HG03571 (cell line): Measurements from ENCODE around the gene CNTN5.

Experiments used
- ATAC-seq: cut with Tn5 transposase; IDR thresholded peaks from one replicate; pipeline ENCODE4 v1.9.1; 2021; ENCODE audit not compliant: unreplicated experiment

Gene CNTN5

GRCh38 chr11:99162819-99163218, 142.1 kb downstream of the CNTN5 start:
- ATAC-seq: no peak

GRCh38 chr11:99170591-99170990, 149.8 kb downstream of the CNTN5 start:
- no peak for ATAC-seq

GRCh38 chr11:99171330-99171729, 150.6 kb downstream of the CNTN5 start:
- ATAC-seq: no peak

- no peak for ATAC-seq
Measured at GRCh38 chr11:99176430-99176829, 155.7 kb downstream of the CNTN5 start.

- no peak for ATAC-seq
Measured at GRCh38 chr11:99177446-99177845, 156.7 kb downstream of the CNTN5 start.

- ATAC-seq: no peak
Measured at GRCh38 chr11:99184146-99184545, 163.4 kb downstream of the CNTN5 start.

GRCh38 chr11:99188221-99188620, 167.5 kb downstream of the CNTN5 start:
- ATAC-seq: no peak

- no peak for ATAC-seq
Measured at GRCh38 chr11:99192716-99193115, 172.0 kb downstream of the CNTN5 start.

- no peak for ATAC-seq
Measured at GRCh38 chr11:99197477-99197876, 176.7 kb downstream of the CNTN5 start.

- ATAC-seq: no peak
Measured at GRCh38 chr11:99198215-99198614, 177.5 kb downstream of the CNTN5 start.

GRCh38 chr11:99199341-99199740, 178.6 kb downstream of the CNTN5 start:
- no peak for ATAC-seq

- ATAC-seq: no peak
Measured at GRCh38 chr11:99200720-99201119, 180.0 kb downstream of the CNTN5 start.

- no peak for ATAC-seq
Measured at GRCh38 chr11:99208813-99209212, 188.1 kb downstream of the CNTN5 start.

GRCh38 chr11:99229544-99229943, 208.8 kb downstream of the CNTN5 start:
- ATAC-seq: no peak

GRCh38 chr11:99234534-99234933, 213.8 kb downstream of the CNTN5 start:
- ATAC-seq: no peak

GRCh38 chr11:99238401-99238800, 217.7 kb downstream of the CNTN5 start:
- no peak for ATAC-seq

GRCh38 chr11:99240192-99241030, 219.7 kb downstream of the CNTN5 start:
- ATAC-seq: no peak

GRCh38 chr11:99241066-99241465, 220.3 kb downstream of the CNTN5 start:
- no peak for ATAC-seq

- ATAC-seq: no peak
Measured at GRCh38 chr11:99244613-99245012, 223.9 kb downstream of the CNTN5 start.

GRCh38 chr11:99246199-99246598, 225.4 kb downstream of the CNTN5 start:
- no peak for ATAC-seq

GRCh38 chr11:99256614-99257013, 235.9 kb downstream of the CNTN5 start:
- no peak for ATAC-seq

- ATAC-seq: no peak
Measured at GRCh38 chr11:99257131-99257530, 236.4 kb downstream of the CNTN5 start.

- ATAC-seq: no peak
Measured at GRCh38 chr11:99260696-99261095, 239.9 kb downstream of the CNTN5 start.
